BLaER1 (cell line): Measurements from ENCODE around the gene MXD4.
A peak's percentile ranks its signal among the peaks of the same experiment; 100 is the strongest.

Experiments
- H3K27ac ChIP-seq: shearing (Covaris generic); formaldehyde crosslinking; 2 replicates; pipeline ENCODE4 v1.8.1; 2022
- H3K27me3 ChIP-seq: shearing (Covaris generic); formaldehyde crosslinking; 2 replicates; pipeline ENCODE4 v1.8.1; 2022
- H3K36me3 ChIP-seq: shearing (Covaris generic); formaldehyde crosslinking; 2 replicates; pipeline ENCODE4 v1.8.1; 2022
- H3K4me1 ChIP-seq: shearing (Covaris generic); formaldehyde crosslinking; 2 replicates; pipeline ENCODE4 v1.8.1; 2022
- H3K4me2 ChIP-seq: shearing (Covaris generic); formaldehyde crosslinking; 2 replicates; pipeline ENCODE4 v1.8.1; 2022
- H3K4me3 ChIP-seq: shearing (Covaris generic); formaldehyde crosslinking; 2 replicates; pipeline ENCODE4 v1.8.1; 2022
- H3K9ac ChIP-seq: shearing (Covaris generic); formaldehyde crosslinking; 2 replicates; pipeline ENCODE4 v1.8.1; 2022
- H3K9me3 ChIP-seq: shearing (Covaris generic); formaldehyde crosslinking; 2 replicates; pipeline ENCODE4 v1.8.1; 2022
- H4K20me1 ChIP-seq: shearing (Covaris generic); formaldehyde crosslinking; 2 replicates; pipeline ENCODE4 v1.8.1; 2022
- Cebpa-rat ChIP-seq: shearing (Covaris generic); IDR thresholded peaks from 2 replicates; pipeline ENCODE4 v1.8.1; 2022

MXD4 gene

DNA sequence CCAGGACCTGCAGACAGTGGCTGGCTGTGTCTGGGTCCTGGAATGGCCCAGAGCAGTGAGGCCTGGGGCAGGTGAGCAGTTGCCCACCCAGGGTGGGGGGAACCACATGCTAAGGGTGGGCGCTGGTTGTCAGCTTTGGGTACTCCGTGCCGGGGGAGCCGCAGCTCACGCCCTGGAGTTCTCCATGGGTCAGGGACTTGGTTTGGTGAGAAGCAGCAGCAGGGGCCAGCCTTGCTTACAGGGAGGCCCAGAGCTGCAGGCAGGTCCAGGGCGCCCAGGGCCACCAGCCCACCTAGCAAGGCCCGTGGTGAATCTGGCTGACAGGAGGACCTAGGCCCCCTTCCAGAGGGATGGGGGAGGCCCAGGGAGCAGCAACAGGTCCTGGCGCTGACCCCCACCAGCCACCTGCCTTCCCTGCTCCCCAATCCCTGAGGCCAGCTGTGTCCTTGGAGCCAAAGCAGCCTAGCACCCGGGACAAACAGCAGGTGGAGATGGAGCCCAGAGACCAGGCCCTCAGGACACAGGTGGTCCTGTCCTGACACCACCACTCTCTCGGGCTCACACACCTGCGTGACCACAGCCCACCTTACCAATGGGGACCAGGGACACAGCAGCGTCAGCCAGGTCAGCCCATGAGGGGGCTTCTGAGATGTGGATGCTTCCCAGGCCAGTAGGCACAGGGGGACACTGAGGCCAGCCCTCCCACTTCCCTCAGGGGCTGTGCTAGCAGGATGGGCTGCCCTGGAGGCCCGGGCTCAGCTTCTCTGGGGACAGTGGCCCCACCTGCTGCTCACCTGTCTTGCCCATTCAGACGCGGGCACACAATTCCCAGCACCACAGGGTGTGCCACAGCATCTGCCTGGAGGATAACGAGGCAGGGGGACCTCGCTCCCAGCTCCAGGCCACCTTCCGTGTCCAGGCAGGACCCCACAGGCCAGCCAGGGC is 3.5 kb downstream of the MXD4 start:
- Histone ChIP-seq H3K27me3 (no peaks in the 10 kb centered on the region), H3K27ac (peak overlapping the region; percentile 61; the same call in 1 of the 2 replicates), H3K4me1 (peaks cover 63% of the 10 kb centered on the region), H3K9me3 (no peaks in the 10 kb centered on the region), H3K36me3 (peaks cover 58% of the 10 kb centered on the region), H4K20me1 (peaks cover 79% of the 10 kb centered on the region), H3K4me3 (no peak overlapping the region), H3K9ac (peak overlapping the region; percentile 92; the same call in 1 of the 2 replicates), H3K4me2 (peak overlapping the region; percentile 68)
- TF ChIP-seq Cebpa-rat, result no peak

GRCh38 chr4:2257361-2258081 is 4.4 kb downstream of the MXD4 start:
- Histone ChIP-seq H3K9me3 (no peaks in the 10 kb centered on the region), H3K27me3 (no peaks in the 10 kb centered on the region), H3K36me3 (peaks cover 65% of the 10 kb centered on the region), H4K20me1 (peaks cover 86% of the 10 kb centered on the region), H3K27ac (peak overlapping the region; percentile 61), H3K9ac (peak overlapping the region; percentile 48; the same call in 1 of the 2 replicates), H3K4me2 (peak overlapping the region; percentile 68), H3K4me1 (peaks cover 55% of the 10 kb centered on the region), H3K4me3 (no peak overlapping the region)
- no peak for TF ChIP-seq Cebpa-rat

- peak overlapping the region; percentile 61 for H3K27ac ChIP-seq
- no peak for TF ChIP-seq Cebpa-rat
- peak overlapping the region; percentile 68 for H3K4me2 ChIP-seq
- no peaks in the 10 kb centered on the region for H3K27me3 ChIP-seq
- peaks cover 71% of the 10 kb centered on the region for H3K36me3 ChIP-seq
- peaks cover 55% of the 10 kb centered on the region for H3K4me1 ChIP-seq
- peaks cover 92% of the 10 kb centered on the region for H4K20me1 ChIP-seq
- H3K9ac ChIP-seq, result peak overlapping the region; percentile 48; the same call in 1 of the 2 replicates
- no peaks in the 10 kb centered on the region for H3K9me3 ChIP-seq
- H3K4me3 ChIP-seq, result no peak overlapping the region
Observed at GRCh38 chr4:2256781-2257191, 5.1 kb downstream of the MXD4 start.

DNA sequence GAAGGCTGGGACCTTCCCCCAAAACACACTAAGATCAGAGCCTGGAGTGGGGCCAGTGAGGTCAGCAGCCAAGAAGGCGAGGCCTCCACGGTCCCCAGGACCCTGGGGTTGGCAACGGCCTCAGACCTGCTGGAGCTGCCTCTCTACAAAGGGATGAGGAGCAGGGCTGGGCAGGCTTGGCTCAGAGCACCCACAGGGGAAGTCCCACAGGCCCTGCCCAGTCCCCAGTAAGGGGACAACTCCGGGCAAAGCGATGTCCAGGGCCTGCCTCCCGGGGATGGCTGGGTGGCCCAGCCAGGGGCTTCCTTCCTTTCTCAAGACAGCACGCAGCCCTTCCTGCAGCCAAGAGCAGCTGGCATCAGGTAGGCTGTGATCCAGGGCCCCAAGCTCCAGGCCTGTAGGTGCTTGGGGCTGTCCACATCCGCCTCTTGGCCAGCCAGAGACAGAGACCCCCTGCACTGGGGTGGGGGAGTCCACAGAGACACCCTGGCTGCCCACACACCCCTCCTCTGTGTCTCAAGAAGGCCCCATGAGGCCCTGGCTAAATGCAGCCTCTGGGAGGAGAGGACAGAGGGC is 5.7 kb downstream of the MXD4 start:
- H3K9ac ChIP-seq, result peak overlapping the region; percentile 48; the same call in 1 of the 2 replicates
- no peaks in the 10 kb centered on the region for H3K27me3 ChIP-seq
- H3K9me3 ChIP-seq, result no peaks in the 10 kb centered on the region
- peaks cover 76% of the 10 kb centered on the region for H3K36me3 ChIP-seq
- H3K4me1 ChIP-seq, result peaks cover 55% of the 10 kb centered on the region
- peaks cover 97% of the 10 kb centered on the region for H4K20me1 ChIP-seq
- peak overlapping the region; percentile 61 for H3K27ac ChIP-seq
- H3K4me3 ChIP-seq, result no peak overlapping the region
- H3K4me2 ChIP-seq, result peak overlapping the region; percentile 68
- TF ChIP-seq Cebpa-rat, result no peak

DNA sequence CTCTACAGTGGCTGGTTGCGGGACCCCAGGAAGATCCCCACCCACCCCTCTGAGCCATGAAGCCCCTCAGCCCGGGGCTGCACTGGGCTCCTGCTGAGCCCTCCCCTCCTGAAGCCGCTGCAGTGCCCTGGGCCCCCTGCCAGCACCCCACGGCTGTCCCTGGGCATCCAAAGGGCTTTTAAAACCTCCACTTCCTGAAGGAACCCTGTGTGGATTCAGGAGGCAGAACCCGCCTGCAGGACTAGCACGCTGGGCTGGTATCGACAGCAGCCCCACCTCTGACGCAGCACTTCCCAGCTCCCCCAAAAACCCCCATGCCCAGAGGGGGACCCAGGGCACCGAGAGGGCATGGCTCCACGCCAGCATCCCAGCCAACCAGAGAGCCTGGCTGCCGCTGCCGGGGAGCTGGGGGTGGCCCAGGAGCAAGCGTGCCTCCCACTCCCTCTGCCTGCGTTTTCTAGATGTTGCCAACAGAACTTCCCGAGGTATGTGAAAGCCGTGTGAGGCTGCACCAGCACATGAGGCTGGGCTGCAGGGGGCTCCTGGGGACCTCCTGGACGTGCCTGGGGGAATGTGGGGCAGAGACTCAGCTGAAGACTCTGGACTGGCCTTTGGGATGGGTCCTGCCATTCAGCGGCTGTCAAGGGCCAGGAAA is 6.3 kb downstream of the MXD4 start:
- no peaks in the 10 kb centered on the region for H3K27me3 ChIP-seq
- H3K36me3 ChIP-seq, result peaks cover 82% of the 10 kb centered on the region
- no peak for TF ChIP-seq Cebpa-rat
- peaks cover 50% of the 10 kb centered on the region for H3K4me1 ChIP-seq
- peak overlapping the region; percentile 61 for H3K27ac ChIP-seq
- no peak overlapping the region for H3K4me3 ChIP-seq
- H3K9me3 ChIP-seq, result no peaks in the 10 kb centered on the region
- H3K9ac ChIP-seq, result peak overlapping the region; percentile 48; the same call in 1 of the 2 replicates
- peak overlapping the region; percentile 68 for H3K4me2 ChIP-seq
- H4K20me1 ChIP-seq, result peaks cover 97% of the 10 kb centered on the region

DNA sequence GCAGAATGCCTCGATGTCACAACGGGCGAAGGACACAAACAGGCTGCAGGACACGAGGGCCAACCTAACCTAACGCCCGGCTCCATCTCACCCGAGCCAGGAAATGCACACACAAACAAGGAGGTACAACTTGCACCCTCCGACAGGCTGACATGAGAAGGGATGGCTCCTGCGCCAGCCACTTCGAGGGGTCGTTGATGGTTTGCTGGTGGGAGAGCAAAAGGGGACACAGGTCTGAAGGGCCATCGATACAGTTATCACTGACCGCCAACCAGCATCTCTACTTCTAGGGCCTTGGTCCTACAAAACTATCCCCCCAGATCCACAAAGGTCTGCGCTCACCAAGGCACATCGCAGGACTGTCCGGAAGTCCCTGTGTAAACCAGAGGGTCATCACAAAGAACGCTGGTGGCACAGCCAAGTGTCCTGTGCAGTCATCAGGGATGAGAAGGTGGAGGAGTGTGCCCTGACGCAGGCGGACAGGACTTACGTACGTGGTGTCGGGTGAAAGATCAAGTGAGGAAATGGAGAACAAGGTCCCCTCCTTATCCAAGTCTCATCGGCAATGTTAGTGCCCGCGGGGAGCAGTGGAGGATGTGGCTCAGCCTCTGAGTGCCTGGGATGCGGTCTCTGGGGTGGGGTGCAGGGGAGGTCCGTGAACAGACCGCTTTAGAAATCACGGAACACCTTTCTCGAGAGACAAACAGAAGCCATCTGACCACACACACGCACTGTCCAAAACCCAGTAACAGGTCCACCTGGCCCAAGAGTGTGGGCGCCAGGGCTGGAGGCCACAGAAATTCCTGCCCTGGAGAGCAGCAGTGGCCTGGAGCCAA is 7.0 kb downstream of the MXD4 start:
- TF ChIP-seq Cebpa-rat, result no peak
- H3K27me3 ChIP-seq, result no peaks in the 10 kb centered on the region
- no peak overlapping the region for H3K4me2 ChIP-seq
- H3K4me3 ChIP-seq, result no peak overlapping the region
- H3K9me3 ChIP-seq, result no peaks in the 10 kb centered on the region
- peaks cover 85% of the 10 kb centered on the region for H3K36me3 ChIP-seq
- peaks cover 97% of the 10 kb centered on the region for H4K20me1 ChIP-seq
- H3K27ac ChIP-seq, result no peak overlapping the region
- peaks cover 42% of the 10 kb centered on the region for H3K4me1 ChIP-seq
- no peak overlapping the region for H3K9ac ChIP-seq

DNA sequence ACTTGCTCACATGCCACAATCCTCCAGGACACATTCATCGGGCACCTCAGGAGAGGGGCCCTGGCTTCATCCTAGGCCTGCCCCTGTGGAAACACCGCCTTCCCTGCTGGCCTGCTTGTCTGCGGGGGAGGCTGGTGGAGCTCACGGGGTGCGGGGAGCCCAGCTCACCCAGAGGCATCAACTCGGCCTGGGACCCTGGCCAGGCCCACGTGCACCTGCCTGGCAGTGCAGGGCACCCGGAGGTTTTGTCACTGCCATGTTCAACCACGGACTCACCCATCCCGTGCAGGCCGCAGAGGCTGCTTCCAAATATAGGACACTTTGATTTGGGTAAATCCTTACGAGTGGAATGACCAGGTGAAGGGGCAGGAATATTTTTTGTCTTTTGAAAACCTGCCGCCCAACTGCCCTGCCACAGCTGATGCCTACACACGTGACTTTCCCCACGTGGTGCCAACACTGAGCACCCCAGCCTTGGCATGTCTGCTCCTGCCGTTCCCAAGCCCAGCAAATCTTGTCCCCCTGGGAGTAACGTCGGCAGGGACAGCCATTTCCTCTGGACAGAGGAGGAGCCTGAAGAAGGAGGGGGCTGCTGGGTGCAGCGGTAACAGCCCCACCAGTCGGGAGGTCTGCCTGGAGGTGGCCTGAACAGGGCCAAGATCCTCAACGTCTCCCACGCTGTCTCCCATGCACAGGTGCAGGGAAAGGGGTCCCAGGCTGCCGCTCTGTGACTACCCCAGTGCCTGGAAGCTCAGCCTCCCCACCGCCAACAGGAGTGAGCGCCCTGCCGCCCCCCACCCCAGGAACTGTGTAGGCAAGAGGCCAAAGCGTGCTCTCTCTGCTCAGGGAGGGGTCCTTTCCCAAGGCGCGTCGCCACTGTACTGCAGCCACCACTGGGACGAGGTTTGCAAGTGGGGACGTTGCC is 8.5 kb downstream of the MXD4 start:
- Histone ChIP-seq H3K36me3 (peaks cover 85% of the 10 kb centered on the region), H3K4me2 (no peak overlapping the region), H3K9ac (no peak overlapping the region), H3K4me1 (peaks cover 28% of the 10 kb centered on the region), H3K27me3 (no peaks in the 10 kb centered on the region), H3K9me3 (no peaks in the 10 kb centered on the region), H3K27ac (0 out of 2 replicates have a peak overlapping the region, but pooled peaks have one; percentile 18), H3K4me3 (no peak overlapping the region), H4K20me1 (peaks cover 96% of the 10 kb centered on the region)
- no peak for TF ChIP-seq Cebpa-rat
